Astrocyte (in vitro differentiated cells and primary cell): ENCODE results near the gene RASGRF2. TPM values are rescaled to one million over a fixed set of nuclear protein-coding genes. Genes with fewer than 3 reads are reported as not detected.

Experiments
- DNase-seq: peaks from one replicate; pipeline ENCODE4 v3.0.0-alpha.2; 2010; ENCODE audit warnings: low read depth
- FAIRE-seq: peaks from 2 replicates; lab custom pipeline; 2011; peaks lifted over from hg19 to GRCh38; lab: Jason Lieb, UNC
- H2AFZ ChIP-seq: 2 replicates; pipeline ENCODE4 v1.6.0; 2012; ENCODE audit warnings: low read depth, low read length, inconsistent platforms
- H3K27ac ChIP-seq: 2 replicates; pipeline ENCODE4 v1.5.1; 2011; ENCODE audit warnings: low read depth, low read length, inconsistent platforms
- H3K27me3 ChIP-seq: 2 replicates; pipeline ENCODE4 v1.6.0; 2011; ENCODE audit warnings: low read length, inconsistent platforms; ENCODE audit not compliant: insufficient read depth
- H3K36me3 ChIP-seq: 2 replicates; pipeline ENCODE4 v1.5.1; 2011; ENCODE audit warnings: low read length, inconsistent platforms; ENCODE audit not compliant: insufficient read depth
- H3K4me1 ChIP-seq: 2 replicates; pipeline ENCODE4 v1.5.1; 2011; ENCODE audit warnings: low read length, inconsistent platforms; ENCODE audit not compliant: insufficient read depth
- H3K4me2 ChIP-seq: 2 replicates; pipeline ENCODE4 v1.6.0; 2012; ENCODE audit warnings: low read length, inconsistent platforms
- H3K4me3 ChIP-seq: 2 replicates; pipeline ENCODE4 v1.5.1; 2011; ENCODE audit warnings: low read depth, mild to moderate bottlenecking, low read length, inconsistent platforms; ENCODE audit not compliant: insufficient read depth
- H3K79me2 ChIP-seq: 2 replicates; pipeline ENCODE4 v1.6.0; 2012; ENCODE audit warnings: mild to moderate bottlenecking, low read length, inconsistent platforms; ENCODE audit not compliant: insufficient read depth
- H3K9ac ChIP-seq: 2 replicates; pipeline ENCODE4 v1.6.0; 2012; ENCODE audit warnings: mild to moderate bottlenecking, low read length, inconsistent platforms
- H3K9me3 ChIP-seq: 2 replicates; pipeline ENCODE4 v1.5.1; 2012; ENCODE audit warnings: low read depth, mild to moderate bottlenecking, low read length, inconsistent platforms; ENCODE audit not compliant: insufficient read depth
- H4K20me1 ChIP-seq: 2 replicates; pipeline ENCODE4 v1.6.0; 2012; ENCODE audit warnings: low read length, inconsistent platforms; ENCODE audit not compliant: insufficient read depth
- H3K27ac Mint-ChIP-seq: one replicate; pipeline ENCODE4 v1.8.0; 2021; ENCODE audit warnings: mild to moderate bottlenecking, mixed read lengths; ENCODE audit not compliant: unreplicated experiment
- H3K27me3 Mint-ChIP-seq: one replicate; pipeline ENCODE4 v1.8.0; 2021; ENCODE audit warnings: low read depth, mixed read lengths; ENCODE audit not compliant: unreplicated experiment
- H3K36me3 Mint-ChIP-seq: one replicate; pipeline ENCODE4 v1.8.0; 2021; ENCODE audit warnings: low read depth, mixed read lengths; ENCODE audit not compliant: unreplicated experiment
- H3K4me1 Mint-ChIP-seq: one replicate; pipeline ENCODE4 v1.8.0; 2021; ENCODE audit warnings: low read depth, mixed read lengths; ENCODE audit not compliant: unreplicated experiment
- H3K4me3 Mint-ChIP-seq: one replicate; pipeline ENCODE4 v1.8.0; 2021; ENCODE audit warnings: mild to moderate bottlenecking, moderate library complexity, mixed read lengths; ENCODE audit not compliant: unreplicated experiment
- H3K9me3 Mint-ChIP-seq: one replicate; pipeline ENCODE4 v1.8.0; 2021; ENCODE audit warnings: mild to moderate bottlenecking, mixed read lengths; ENCODE audit not compliant: unreplicated experiment
- CTCF ChIP-seq: IDR thresholded peaks from 2 replicates; pipeline ENCODE4 v1.5.1; 2011; ENCODE audit warnings: low read depth, mild to moderate bottlenecking, inconsistent platforms, low read length, moderate library complexity; ENCODE audit not compliant: insufficient read depth
- EZH2 ChIP-seq: IDR thresholded peaks from 2 replicates; pipeline ENCODE4 v1.6.1; 2012; ENCODE audit warnings: mild to moderate bottlenecking, low read length, inconsistent platforms; ENCODE audit not compliant: insufficient read depth
- total RNA-seq: library from RNA; stranded (reverse); gene quantifications from 2 replicates; pipeline ENCODE4 v1.2.1, GENCODE V29; 2021

RASGRF2 gene
- total RNA-seq, 1 donor from 2014 or later = 8.0 TPM

GRCh38 chr5:81192373-81192750, 232.2 kb downstream of the RASGRF2 start:
- H3K27ac ChIP-seq = no peak overlapping the region
- no peaks in the 10 kb centered on the region for H4K20me1 ChIP-seq
- Mint-ChIP-seq H3K27me3 (peaks cover 8% of the 10 kb centered on the region), H3K4me3 (no peak overlapping the region), H3K36me3 (no peaks in the 10 kb centered on the region), H3K9me3 (no peaks in the 10 kb centered on the region), H3K4me1 (peaks cover 5% of the 10 kb centered on the region), H3K27ac (no peak overlapping the region)
- no peak overlapping the region for H2AFZ ChIP-seq
- no peak for TF ChIP-seq CTCF
- TF ChIP-seq EZH2 = no peak
- no peak for FAIRE-seq
- H3K4me1 ChIP-seq = no peaks in the 10 kb centered on the region
- no peaks in the 10 kb centered on the region for H3K9me3 ChIP-seq
- no peak for DNase-seq
- H3K36me3 ChIP-seq = no peaks in the 10 kb centered on the region
- H3K4me3 ChIP-seq = no peak overlapping the region
- H3K27me3 ChIP-seq = no peaks in the 10 kb centered on the region
- H3K79me2 ChIP-seq = no peaks in the 10 kb centered on the region
- no peak overlapping the region for H3K9ac ChIP-seq
- no peak overlapping the region for H3K4me2 ChIP-seq

- Histone ChIP-seq H3K27me3 (no peaks in the 10 kb centered on the region), H3K4me3 (no peak overlapping the region), H3K9me3 (no peaks in the 10 kb centered on the region), H3K9ac (no peak overlapping the region), H3K4me2 (peak overlapping the region; percentile 80), H3K4me1 (no peaks in the 10 kb centered on the region), H3K27ac (no peak overlapping the region), H4K20me1 (no peaks in the 10 kb centered on the region), H3K36me3 (no peaks in the 10 kb centered on the region), H3K79me2 (no peaks in the 10 kb centered on the region), H2AFZ (peak overlapping the region; percentile 77)
- FAIRE-seq (no peak), DNase-seq (peak; percentile 41)
- Mint-ChIP-seq H3K9me3 (no peaks in the 10 kb centered on the region), H3K27me3 (peaks cover 8% of the 10 kb centered on the region), H3K4me1 (peaks cover 5% of the 10 kb centered on the region), H3K4me3 (peak overlapping the region; percentile 4), H3K27ac (no peak overlapping the region), H3K36me3 (no peaks in the 10 kb centered on the region)
- TF ChIP-seq CTCF = peak; percentile 85
- TF ChIP-seq EZH2 = no peak
Measured at GRCh38 chr5:81194633-81195334, 234.6 kb downstream of the RASGRF2 start.

GRCh38 chr5:81195335-81195929, 235.3 kb downstream of the RASGRF2 start:
- Histone ChIP-seq H2AFZ (no peak overlapping the region), H3K27ac (no peak overlapping the region), H3K9ac (no peak overlapping the region), H3K79me2 (no peaks in the 10 kb centered on the region), H3K9me3 (no peaks in the 10 kb centered on the region), H3K4me2 (peak overlapping the region; percentile 80), H4K20me1 (no peaks in the 10 kb centered on the region), H3K4me1 (no peaks in the 10 kb centered on the region), H3K36me3 (no peaks in the 10 kb centered on the region), H3K4me3 (no peak overlapping the region), H3K27me3 (no peaks in the 10 kb centered on the region)
- H3K9me3 Mint-ChIP-seq = no peaks in the 10 kb centered on the region
- DNase-seq (peak; percentile 12), FAIRE-seq (no peak)
- H3K36me3 Mint-ChIP-seq = no peaks in the 10 kb centered on the region
- peaks cover 8% of the 10 kb centered on the region for H3K27me3 Mint-ChIP-seq
- no peak overlapping the region for H3K27ac Mint-ChIP-seq
- no peak for TF ChIP-seq EZH2
- no peak for TF ChIP-seq CTCF
- peaks cover 5% of the 10 kb centered on the region for H3K4me1 Mint-ChIP-seq
- no peak overlapping the region for H3K4me3 Mint-ChIP-seq
